NCI-H1694 treated with DMSO at 0.1 percent for 48 hours (cell line): Measurements from ENCODE around the gene RAB5IF.
"Not testable (repeated sequence)": the region's sequence is repeated elsewhere in the genome, so short reads cannot be mapped to it uniquely, and the experiment has no call there.

ENCODE experiments used
- DNase-seq: peaks from one replicate; lab custom pipeline; 2025; lab: John Stamatoyannopoulos, UW

Gene RAB5IF

DNA sequence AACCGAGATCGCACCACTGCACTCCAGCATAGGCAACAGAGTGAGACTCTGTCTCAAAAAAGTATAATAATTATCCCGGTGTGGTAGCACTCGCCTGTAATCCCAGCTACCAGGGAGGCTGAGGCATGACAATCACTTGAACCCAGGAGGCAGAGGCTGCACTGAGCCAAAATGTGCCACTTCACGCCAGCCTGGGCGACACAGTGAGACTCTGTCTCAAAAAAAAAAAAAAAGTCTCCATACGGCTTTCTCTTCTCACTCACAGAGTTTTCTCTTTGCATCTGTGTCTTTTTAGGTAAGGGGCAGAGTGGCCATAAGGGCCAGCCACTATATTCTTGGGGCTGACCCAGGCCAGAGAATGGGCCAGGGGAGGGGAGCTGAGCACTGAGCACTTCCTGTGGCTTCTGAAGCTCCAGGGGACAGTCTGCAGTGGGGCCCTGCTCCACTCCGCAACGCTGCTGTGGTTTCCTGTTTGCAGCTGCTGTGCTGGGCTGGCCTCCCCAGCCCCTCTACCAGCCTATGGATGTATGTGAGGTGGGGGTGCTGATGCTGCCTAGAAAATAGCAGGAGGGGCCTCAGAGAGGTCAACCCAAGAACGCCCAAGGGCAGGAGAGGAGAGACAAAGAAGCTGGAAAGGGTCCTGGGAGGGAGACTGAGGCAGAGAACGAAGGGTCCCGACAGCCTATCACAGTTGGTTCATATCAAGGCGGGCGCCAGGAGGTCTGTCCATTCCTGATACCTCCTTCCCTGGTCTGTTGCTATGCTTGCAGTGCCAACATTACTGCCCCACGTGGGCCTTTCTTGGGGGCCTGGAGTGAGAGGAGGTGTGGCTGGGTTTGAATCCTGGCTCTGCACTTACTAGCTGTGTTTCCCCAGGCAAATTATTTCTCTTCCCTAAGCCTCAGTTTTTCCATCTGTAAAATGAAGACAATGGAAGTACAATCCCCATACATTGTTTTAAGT is 24.4 kb downstream of the RAB5IF start:
- DNase-seq = no peak

DNA sequence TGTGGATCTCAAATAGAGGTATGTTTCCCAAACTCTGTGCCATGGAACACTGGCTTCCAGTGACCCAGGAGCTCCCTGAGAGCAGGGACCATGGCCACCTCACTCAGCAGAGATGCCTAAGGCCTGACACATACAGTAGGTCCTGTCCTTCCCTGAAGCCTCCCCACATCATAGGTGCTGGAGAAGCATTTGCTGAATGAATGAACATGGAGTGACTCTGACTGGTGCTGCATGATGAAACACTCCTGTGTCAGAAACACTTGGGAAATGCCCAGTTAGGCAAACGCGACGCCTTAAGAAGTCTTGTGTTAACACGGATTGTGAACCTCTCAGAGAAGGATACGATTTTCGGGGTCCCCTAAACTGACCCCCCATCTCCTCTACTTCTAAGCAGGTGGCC is 26.1 kb downstream of the RAB5IF start:
- no peak for DNase-seq

- DNase-seq = no peak
These were observed 26.5 kb downstream of the RAB5IF start for GRCh38 chr20:36632147-36632486.

DNA sequence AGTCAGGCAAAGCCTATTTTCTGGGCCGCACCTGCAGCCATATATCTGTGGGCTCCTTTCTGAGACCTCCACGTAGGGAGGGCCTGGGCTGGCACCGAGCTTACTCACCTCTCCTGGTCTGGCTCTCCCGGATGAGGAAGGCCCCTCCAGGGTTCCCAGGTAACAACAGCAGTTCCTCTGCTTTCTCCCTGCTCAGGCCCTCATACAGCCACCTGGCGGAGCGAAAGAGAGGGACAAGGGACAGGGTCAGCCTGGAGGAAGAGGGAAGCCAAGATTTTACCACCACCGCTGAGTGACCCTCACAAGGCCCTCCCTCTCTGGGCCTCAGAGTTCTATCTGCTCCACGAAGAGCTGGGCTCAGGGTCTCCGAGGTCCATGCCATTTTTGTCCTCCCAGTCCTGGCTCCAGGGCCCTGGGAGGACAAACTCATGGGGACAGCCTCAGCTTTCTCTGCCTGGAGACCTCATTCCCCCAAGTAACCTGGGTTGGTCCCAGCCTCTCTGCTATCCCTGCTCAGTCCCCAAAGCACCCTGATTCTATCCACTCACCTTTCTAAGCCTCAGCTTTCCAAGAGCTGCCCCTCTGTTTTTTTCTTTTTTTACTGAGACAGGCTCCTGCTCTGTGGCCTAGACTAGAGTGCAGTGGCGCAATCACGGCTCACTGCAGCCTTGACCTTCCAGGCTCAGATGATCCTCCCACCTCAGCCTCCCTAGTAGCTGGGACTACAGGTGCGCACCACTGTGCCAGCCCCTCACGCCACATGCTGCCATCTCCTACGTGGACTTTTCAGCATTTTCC is 27.1 kb downstream of the RAB5IF start:
- no peak for DNase-seq

DNA sequence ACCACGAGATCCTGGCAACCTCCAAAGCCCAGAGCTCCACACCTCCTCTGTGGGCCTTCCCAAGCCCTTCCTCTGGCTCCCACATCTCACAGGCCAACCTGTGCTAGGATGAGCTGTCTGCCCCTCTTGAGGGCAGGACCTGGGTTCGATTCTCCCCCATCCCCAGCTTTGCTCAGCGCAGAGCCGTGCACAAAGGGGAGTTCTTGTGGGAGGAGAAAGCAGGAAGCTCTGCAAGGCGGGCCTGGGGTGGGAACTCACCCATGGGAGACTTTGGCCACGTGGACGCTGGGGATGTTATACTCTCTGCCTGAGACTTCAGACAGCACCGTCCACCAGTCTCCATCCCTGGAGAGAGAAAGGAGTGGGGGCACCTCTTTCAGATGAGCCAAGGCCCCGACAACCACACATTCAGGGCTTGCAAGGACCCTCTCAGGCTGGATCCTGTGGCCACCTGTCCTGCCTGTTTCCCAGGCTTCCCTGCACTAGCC is 27.8 kb downstream of the RAB5IF start:
- DNase-seq = no peak

GRCh38 chr20:36634342-36634741 is 28.8 kb downstream of the RAB5IF start:
- no peak for DNase-seq

DNA sequence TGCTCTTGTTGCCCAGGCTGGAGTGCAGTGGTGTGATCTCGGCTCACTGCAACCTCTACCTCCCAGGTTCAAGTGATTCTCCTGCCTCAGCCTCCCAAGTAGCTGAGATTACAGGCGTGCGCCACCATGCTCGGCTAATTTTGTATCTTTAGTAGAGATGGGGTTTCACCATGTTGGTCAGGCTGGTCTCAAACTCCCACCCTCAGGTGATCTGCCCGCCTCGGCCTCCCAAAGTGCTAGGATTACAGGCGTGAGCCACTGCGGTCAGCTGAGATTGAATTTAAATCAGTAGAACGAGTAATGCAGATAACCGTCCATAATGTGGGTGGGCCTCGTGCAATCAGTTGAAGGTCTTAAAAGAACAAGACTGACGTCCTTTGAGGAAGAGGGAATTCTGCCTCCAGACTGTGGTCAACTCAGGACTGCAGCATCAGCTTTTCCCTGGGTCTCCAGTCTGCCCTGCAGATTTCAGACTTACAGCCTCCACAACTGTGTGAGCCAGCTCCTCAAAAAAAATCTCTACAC is 33.4 kb downstream of the RAB5IF start:
- not testable (repeated sequence) for DNase-seq

GRCh38 chr20:36641506-36641843 is 35.9 kb downstream of the RAB5IF start:
- no peak for DNase-seq

GRCh38 chr20:36642136-36642535 is 36.6 kb downstream of the RAB5IF start:
- no peak for DNase-seq

DNA sequence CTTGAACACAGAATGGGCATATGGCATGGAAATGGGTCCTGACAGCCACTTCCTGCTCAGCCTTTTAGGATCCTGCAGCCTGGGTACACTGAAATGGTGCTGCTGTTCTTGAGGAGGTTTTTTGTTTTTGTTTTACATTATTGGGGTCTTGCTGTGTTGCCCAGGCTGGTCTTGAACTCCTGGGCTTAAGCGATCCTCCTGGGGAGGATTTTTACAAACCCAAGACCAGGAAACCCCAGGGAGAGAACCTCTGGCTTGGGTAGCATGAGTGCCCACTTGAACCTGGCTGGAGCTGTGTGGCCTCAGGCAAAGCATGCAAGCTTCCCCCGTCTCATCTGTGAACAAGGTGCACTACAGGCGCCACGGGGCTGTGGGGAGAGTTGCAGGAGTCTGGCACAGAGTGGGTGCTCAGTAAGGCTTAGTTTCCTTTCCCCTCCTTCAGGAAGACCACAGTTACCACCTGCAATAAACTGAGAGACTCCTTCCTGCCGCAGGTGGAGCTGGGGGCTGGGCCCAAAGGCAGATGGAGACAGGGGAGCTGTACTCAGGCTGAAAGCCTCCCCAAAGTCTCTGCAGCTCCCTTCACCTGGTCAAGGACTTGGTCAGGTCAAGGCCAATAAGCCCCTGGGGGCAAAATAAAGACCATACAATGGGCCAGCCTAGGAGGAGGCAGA is 38.6 kb downstream of the RAB5IF start:
- no peak for DNase-seq

- no peak for DNase-seq
These were observed 39.1 kb downstream of the RAB5IF start for GRCh38 chr20:36644706-36645095.

- no peak for DNase-seq
These were observed 39.8 kb downstream of the RAB5IF start for GRCh38 chr20:36645353-36645752.

DNA sequence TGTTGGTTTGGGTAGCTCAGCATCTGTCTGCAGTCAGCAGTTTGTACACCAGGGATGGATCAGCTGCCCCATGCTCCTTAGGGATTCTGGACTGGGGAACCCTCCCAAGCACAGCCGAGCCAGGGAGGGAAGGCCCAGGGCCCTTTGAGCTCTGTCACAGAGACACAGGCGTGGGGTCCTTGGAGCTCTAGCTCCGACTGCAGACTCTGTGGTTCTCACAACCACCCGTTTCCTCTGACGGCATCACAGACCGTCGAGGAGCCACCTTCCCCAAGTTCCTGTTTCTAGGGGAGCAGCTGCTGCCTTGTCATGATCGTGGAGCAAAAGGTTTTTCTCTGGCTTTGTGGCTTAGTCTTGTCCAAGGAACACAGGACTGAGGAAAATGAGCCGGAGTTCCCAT is 40.4 kb downstream of the RAB5IF start, which contains the start of gene SLA2:
Gene SLA2, minus strand, starts transcription at position 199 of the 400 bp plus-strand sequence. CDS start 4,861 bp downstream, outside the sequence.
- no peak for DNase-seq

GRCh38 chr20:36646678-36647077 is 41.1 kb downstream of the RAB5IF start:
- no peak for DNase-seq

DNA sequence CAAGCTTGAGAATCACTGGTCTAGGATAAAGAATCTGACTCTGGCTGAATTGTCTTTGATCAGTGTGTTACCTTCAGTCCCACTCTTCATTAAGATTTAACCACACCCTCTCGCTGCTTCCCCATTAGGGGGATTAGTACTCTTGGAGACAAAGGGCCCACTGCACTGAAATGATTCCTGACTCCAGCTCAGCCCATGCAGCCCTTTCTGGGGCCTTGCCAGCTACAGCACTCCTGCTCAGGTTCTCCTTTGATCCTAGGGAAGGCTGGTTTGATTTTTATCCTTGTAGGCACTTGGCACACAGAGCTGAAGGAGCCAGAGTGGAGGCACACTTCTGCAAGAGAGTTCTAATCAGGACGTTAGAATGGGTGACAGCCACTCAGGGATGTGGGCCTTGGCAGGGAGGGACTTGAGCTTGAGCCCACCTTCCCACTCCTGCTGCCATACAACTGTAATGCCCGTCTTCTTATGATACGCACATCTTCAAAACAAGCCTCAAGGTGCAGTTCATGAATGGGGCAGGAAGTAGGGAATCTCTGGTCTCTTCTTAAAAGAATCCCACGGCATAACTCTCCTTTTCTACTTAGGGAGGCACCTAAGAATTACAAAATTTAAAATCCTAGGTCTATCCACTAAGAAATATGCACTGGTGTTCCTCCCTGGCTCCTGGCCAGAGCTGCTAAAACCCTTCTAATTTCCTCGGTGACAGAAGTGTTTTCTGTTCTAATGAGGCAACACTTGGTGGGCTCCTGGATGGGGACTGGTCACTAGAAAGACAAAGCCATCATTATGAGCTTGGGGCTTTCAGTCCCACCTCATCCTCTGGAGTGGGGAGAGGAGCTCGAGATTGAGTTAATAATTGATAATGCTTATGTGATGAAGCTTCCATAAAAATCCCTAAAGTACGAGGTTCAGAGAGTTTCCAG is 41.9 kb downstream of the RAB5IF start:
- no peak for DNase-seq

- DNase-seq = no peak
These were observed 47.9 kb downstream of the RAB5IF start for GRCh38 chr20:36653456-36653855.

- no peak for DNase-seq
These were observed 48.9 kb downstream of the RAB5IF start for GRCh38 chr20:36654506-36654905.

DNA sequence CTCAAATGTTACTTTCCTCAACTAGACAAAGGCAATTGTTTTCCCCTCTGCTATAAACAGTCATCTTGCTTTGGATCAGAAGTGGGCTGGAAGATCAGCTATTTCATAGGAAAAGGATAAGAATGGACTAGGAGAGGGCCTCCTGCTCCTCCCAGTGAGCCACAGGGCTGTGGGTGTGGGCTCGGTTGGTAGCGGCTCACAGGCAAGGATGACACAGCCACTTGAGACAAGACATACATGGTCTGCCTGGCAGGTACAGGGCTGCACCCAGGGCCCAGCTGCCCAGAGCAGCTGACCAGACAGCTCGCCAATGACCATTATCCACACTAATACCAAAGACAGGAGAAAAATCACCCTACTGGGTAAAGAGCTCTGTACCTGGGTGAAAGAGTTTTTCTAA is 49.4 kb downstream of the RAB5IF start:
- no peak for DNase-seq

DNA sequence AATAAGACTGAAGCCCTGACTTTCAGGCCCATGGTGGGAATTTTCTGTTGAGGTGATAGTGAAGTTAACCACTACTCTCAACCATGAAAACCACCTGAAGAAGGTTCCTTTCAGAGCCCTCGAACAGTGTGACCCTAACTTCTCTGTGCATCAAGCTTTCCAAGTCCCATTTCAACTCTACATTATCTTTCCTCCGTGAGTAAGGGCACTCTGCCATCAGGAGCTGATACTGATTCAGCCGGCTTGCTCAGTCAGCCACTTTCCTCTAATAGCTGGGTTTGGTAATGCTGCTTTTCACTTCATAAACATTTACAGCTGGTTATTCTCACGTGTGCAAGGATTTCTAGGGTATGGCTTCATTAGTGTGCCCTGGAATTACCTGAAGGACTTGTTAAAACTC is 51.2 kb downstream of the RAB5IF start:
- no peak for DNase-seq

DNA sequence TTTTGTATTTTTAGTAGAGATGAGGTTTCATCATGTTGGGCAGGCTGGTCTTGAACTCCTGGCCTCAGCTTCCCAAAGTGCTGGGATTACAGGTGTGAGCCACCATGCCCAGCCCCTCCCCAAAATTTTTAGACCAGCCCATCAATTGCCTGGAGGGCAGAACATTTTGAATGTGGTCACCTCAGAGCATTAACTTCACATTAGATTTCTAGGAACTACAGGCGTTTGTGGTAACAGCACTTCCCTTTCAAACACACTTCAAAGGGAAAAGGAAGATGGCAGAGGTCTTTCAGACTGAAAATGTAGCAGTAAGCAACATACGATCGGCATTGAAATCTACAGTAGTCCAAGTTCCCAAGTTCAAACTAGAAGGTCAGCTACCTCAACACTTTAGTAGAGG is 52.7 kb downstream of the RAB5IF start:
- DNase-seq = no peak
